Measurements from ENCODE around the gene ENTPD6.

DNA sequence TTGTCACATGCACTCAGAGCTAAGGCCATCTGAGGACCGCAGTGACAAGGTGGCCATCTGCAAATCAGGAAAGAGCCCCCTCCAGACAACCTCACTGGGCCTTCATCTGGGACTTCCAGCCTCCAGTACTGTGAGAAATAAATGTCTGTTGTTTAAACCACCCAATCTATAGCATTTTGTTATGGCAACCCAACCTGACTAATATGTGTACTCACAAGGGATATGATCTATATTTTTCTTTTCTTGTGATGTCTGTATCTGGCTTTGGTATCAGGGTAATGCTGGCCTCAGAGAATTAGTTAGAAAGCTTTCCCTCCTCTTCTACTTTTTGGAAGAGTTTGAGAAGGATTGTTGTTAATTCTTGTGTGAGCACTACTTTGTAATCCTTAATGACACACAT lies 37.5 kb upstream of the ENTPD6 start:
- TF ChIP-seq POLR2A (IDR thresholded peaks at IDR 0.05), result no peak
- TF ChIP-seq, protein P1, sequence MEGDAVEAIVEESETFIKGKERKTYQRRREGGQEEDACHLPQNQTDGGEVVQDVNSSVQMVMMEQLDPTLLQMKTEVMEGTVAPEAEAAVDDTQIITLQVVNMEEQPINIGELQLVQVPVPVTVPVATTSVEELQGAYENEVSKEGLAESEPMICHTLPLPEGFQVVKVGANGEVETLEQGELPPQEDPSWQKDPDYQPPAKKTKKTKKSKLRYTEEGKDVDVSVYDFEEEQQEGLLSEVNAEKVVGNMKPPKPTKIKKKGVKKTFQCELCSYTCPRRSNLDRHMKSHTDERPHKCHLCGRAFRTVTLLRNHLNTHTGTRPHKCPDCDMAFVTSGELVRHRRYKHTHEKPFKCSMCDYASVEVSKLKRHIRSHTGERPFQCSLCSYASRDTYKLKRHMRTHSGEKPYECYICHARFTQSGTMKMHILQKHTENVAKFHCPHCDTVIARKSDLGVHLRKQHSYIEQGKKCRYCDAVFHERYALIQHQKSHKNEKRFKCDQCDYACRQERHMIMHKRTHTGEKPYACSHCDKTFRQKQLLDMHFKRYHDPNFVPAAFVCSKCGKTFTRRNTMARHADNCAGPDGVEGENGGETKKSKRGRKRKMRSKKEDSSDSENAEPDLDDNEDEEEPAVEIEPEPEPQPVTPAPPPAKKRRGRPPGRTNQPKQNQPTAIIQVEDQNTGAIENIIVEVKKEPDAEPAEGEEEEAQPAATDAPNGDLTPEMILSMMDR (IDR thresholded peaks at IDR 0.05), result no peak

Measured in esophagus squamous epithelium (tissue), 4 donors.